HL-60/S4 (cell line): Measurements from ENCODE around the gene STUB1.

Source experiments
- in situ Hi-C: fragments of 300-500 bp; cut with MboI; formaldehyde crosslinking; loops from 2 replicates; pipeline ENCODE4 v1.14.3; 2022; ENCODE audit warnings: low sequenced_read_pairs

STUB1 gene

GRCh38 chr16:679814-680624 is at the start of gene STUB1:
Gene STUB1 (plus strand): TSS chr16:680410. CDS start chr16:680526, 116 bp downstream.
- in situ Hi-C loops = no loop called here

GRCh38 chr16:630815-631405 is 49.3 kb upstream of the STUB1 start, which contains the start of gene WFIKKN1:
Gene WFIKKN1 (plus strand): TSS chr16:630985. CDS start chr16:631254, 269 bp downstream.
- in situ Hi-C loops = no loop called here

- in situ Hi-C loops = no loop called here
These were observed 48.3 kb upstream of the STUB1 start for GRCh38 chr16:631808-632358.

- in situ Hi-C loops = no loop called here
These were observed 47.5 kb upstream of the STUB1 start for GRCh38 chr16:632486-633335.

GRCh38 chr16:633336-634050 is 46.7 kb upstream of the STUB1 start:
- in situ Hi-C loops = no loop called here

- in situ Hi-C loops = no loop called here
These were observed 46.0 kb upstream of the STUB1 start for GRCh38 chr16:634051-634670.

- in situ Hi-C loops = no loop called here
These were observed 45.2 kb upstream of the STUB1 start for GRCh38 chr16:634996-635395.

GRCh38 chr16:635573-636205 is 44.5 kb upstream of the STUB1 start:
- in situ Hi-C loops = no loop called here

- in situ Hi-C loops = no loop called here
These were observed 43.8 kb upstream of the STUB1 start, which contains the start of gene METTL26 for GRCh38 chr16:636206-637080. Gene METTL26 (minus strand): TSS chr16:636305. CDS start chr16:636290, 15 bp downstream.

- in situ Hi-C loops = no loop called here
These were observed 42.9 kb upstream of the STUB1 start for GRCh38 chr16:637081-638018.

GRCh38 chr16:638034-638543 is 42.1 kb upstream of the STUB1 start:
- in situ Hi-C loops = no loop called here

- in situ Hi-C loops = no loop called here
These were observed 41.4 kb upstream of the STUB1 start for GRCh38 chr16:638836-639235.

- in situ Hi-C loops = no loop called here
These were observed 39.6 kb upstream of the STUB1 start for GRCh38 chr16:640614-641013.

GRCh38 chr16:641326-642188 is 38.7 kb upstream of the STUB1 start, which contains the start of gene MCRIP2:
Gene MCRIP2 (plus strand): TSS chr16:641828. CDS start chr16:641992, 164 bp downstream.
- in situ Hi-C loops = no loop called here

GRCh38 chr16:642189-643049 is 37.8 kb upstream of the STUB1 start:
- in situ Hi-C loops = no loop called here
